OCI-LY7 (cell line): Measurements from ENCODE around the gene KRT16. TPM values are rescaled to one million over a fixed set of nuclear protein-coding genes. Genes with fewer than 3 reads are reported as not detected.

Experiments
- BruUV-seq: library from RNA; stranded (reverse); fragments of 400-500 nt; replicated peaks from 2 replicates; lab custom pipeline; 2021; lab: Mats Ljungman, UMichigan
- CTCF ChIA-PET: fragments of 300-600 bp; sonication (Branson Sonifier 250); formaldehyde crosslinking; loops from one replicate; lab custom pipeline; 2022; ENCODE audit warnings: antibody characterized with exemption; ENCODE audit not compliant: unreplicated experiment; lab: Charles Lee
- POLR2A ChIA-PET: fragments of 300-600 bp; sonication (Branson Sonifier 250); formaldehyde crosslinking; loops from one replicate; lab custom pipeline; 2022; ENCODE audit warnings: antibody characterized with exemption; lab: Charles Lee
- DNase-seq: peaks from one replicate; pipeline ENCODE4 v3.0.0-alpha.2; 2015; ENCODE audit warnings: low spot score
- H2AFZ ChIP-seq: fragments of 200-600 bp; sonication (generic), shearing (Covaris generic); 2 replicates; pipeline ENCODE4 v1.6.1; 2014; ENCODE audit warnings: mild to moderate bottlenecking, antibody characterized with exemption, low read length, moderate library complexity
- H3K27ac ChIP-seq: fragments of 200-600 bp; sonication (generic); 2 replicates; pipeline ENCODE4 v1.5.1; 2014; ENCODE audit warnings: mixed run types, low read depth, mild to moderate bottlenecking, moderate library complexity, low read length, inconsistent platforms; ENCODE audit not compliant: poor library complexity, severe bottlenecking
- H3K36me3 ChIP-seq: fragments of 200-600 bp; sonication (generic); 2 replicates; pipeline ENCODE4 v1.6.1; 2014; ENCODE audit warnings: mild to moderate bottlenecking, antibody characterized with exemption, low read length, moderate library complexity, mixed read lengths; ENCODE audit not compliant: insufficient read depth
- H3K4me1 ChIP-seq: fragments of 200-600 bp; sonication (generic); 2 replicates; pipeline ENCODE4 v1.5.1; 2014; ENCODE audit warnings: mild to moderate bottlenecking, low read length; ENCODE audit not compliant: insufficient read depth, poor library complexity, severe bottlenecking
- H3K4me2 ChIP-seq: fragments of 200-600 bp; sonication (generic); 2 replicates; pipeline ENCODE4 v1.6.1; 2014; ENCODE audit warnings: mild to moderate bottlenecking, low read length
- H3K4me3 ChIP-seq: fragments of 200-600 bp; sonication (generic); 2 replicates; pipeline ENCODE4 v1.5.1; 2014; ENCODE audit warnings: mild to moderate bottlenecking, low read depth, low read length; ENCODE audit not compliant: poor library complexity, severe bottlenecking
- H3K79me2 ChIP-seq: fragments of 200-600 bp; sonication (generic); 2 replicates; pipeline ENCODE4 v1.6.1; 2016; ENCODE audit warnings: low read depth, mild to moderate bottlenecking, low read length, moderate library complexity, mixed read lengths; ENCODE audit not compliant: insufficient read depth
- H3K9me2 ChIP-seq: fragments of 200-600 bp; sonication (generic); 2 replicates; pipeline ENCODE4 v1.6.1; 2016; ENCODE audit warnings: mild to moderate bottlenecking, low read length, mixed read lengths; ENCODE audit not compliant: insufficient read depth
- H3K9me3 ChIP-seq: fragments of 200-600 bp; sonication (generic); 2 replicates; pipeline ENCODE4 v1.6.1; 2014; ENCODE audit warnings: mild to moderate bottlenecking, mixed run types, low read length, mixed read lengths
- H4K20me1 ChIP-seq: fragments of 200-600 bp; sonication (generic); 2 replicates; pipeline ENCODE4 v1.6.1; 2014; ENCODE audit warnings: mild to moderate bottlenecking, antibody characterized with exemption, low read length, moderate library complexity, mixed read lengths; ENCODE audit not compliant: insufficient read depth
- CTCF ChIP-seq: fragments of 200-600 bp; sonication (generic); conservative IDR thresholded peaks from 2 replicates; pipeline ENCODE4 v1.5.1; 2014; ENCODE audit warnings: mild to moderate bottlenecking, antibody characterized with exemption, low read length, moderate library complexity, mixed read lengths
- EZH2phosphoT487 ChIP-seq: fragments of 200-600 bp; sonication (generic); IDR thresholded peaks from 2 replicates; pipeline ENCODE4 v1.6.1; 2018; ENCODE audit warnings: low read depth, borderline replicate concordance, mild to moderate bottlenecking, mixed run types, antibody characterized with exemption, low read length, moderate library complexity, mixed read lengths
- intact Hi-C: fragments of 100-400 bp; cut with micrococcal nuclease; formaldehyde crosslinking; loops from one replicate; pipeline ENCODE4 v1.10.0; 2022; ENCODE audit not compliant: unreplicated experiment
- total RNA-seq, 2 experiments: library from RNA; depleted of rRNA in 1 of 2; stranded (reverse); fragments of >200 nt in 1 of 2; shearing (Covaris generic) in 1 of 2; gene quantifications; 2 replicates each; pipeline ENCODE4 v1.2.3, GENCODE V29; 2014 to 2022

KRT16 gene
- total RNA-seq, 2 experiments from 2014 or later = not detected

- CTCF ChIA-PET = no interaction called here
- intact Hi-C loops = no loop called here
- H3K9me3 ChIP-seq = no peaks in the 10 kb centered on the region
- no TSS peak for BruUV-seq
- no peak for DNase-seq
- POLR2A ChIA-PET = no interaction called here
- no peaks in the 10 kb centered on the region for H3K36me3 ChIP-seq
- H3K4me2 ChIP-seq = no peak overlapping the region
- H4K20me1 ChIP-seq = no peaks in the 10 kb centered on the region
- H3K4me1 ChIP-seq = no peaks in the 10 kb centered on the region
- no peak overlapping the region for H3K27ac ChIP-seq
- no peaks in the 10 kb centered on the region for H3K9me2 ChIP-seq
- TF ChIP-seq CTCF = no peak
- no peak for TF ChIP-seq EZH2phosphoT487
- no peak overlapping the region for H3K4me3 ChIP-seq
- H2AFZ ChIP-seq = no peak overlapping the region
- no peaks in the 10 kb centered on the region for H3K79me2 ChIP-seq
Measured at GRCh38 chr17:41654678-41655607, 42.4 kb upstream of the KRT16 start.

GRCh38 chr17:41653892-41654677 is 41.5 kb upstream of the KRT16 start:
- H3K79me2 ChIP-seq = no peaks in the 10 kb centered on the region
- H3K9me3 ChIP-seq = no peaks in the 10 kb centered on the region
- no peaks in the 10 kb centered on the region for H4K20me1 ChIP-seq
- no peak overlapping the region for H3K27ac ChIP-seq
- no peak for DNase-seq
- no peak overlapping the region for H3K4me3 ChIP-seq
- H3K4me2 ChIP-seq = no peak overlapping the region
- no peaks in the 10 kb centered on the region for H3K4me1 ChIP-seq
- no peaks in the 10 kb centered on the region for H3K36me3 ChIP-seq
- intact Hi-C loops = no loop called here
- TF ChIP-seq CTCF = no peak
- TF ChIP-seq EZH2phosphoT487 = no peak
- H3K9me2 ChIP-seq = no peaks in the 10 kb centered on the region
- H2AFZ ChIP-seq = no peak overlapping the region
- BruUV-seq = no TSS peak
- ChIA-PET POLR2A (interaction anchor here (0.6 to 1.0 kb wide), 2 partner anchors 14 to 35 kb away, joined by 3 to 6 read pairs; no protein-coding TSS in a partner anchor), CTCF (no interaction called here)
